COR-L47 (cell line): ENCODE results near the gene EPHB3.

Source experiments
- DNase-seq: peaks from one replicate; lab custom pipeline; 2025; lab: John Stamatoyannopoulos, UW

EPHB3 gene

GRCh38 chr3:184626923-184627322 is 65.3 kb downstream of the EPHB3 start:
- DNase-seq = no peak

GRCh38 chr3:184629555-184630160 is 68.1 kb downstream of the EPHB3 start:
- DNase-seq = no peak

GRCh38 chr3:184630861-184631471 is 69.4 kb downstream of the EPHB3 start:
- DNase-seq = no peak

- DNase-seq = no peak
Observed at GRCh38 chr3:184631472-184631861, 69.9 kb downstream of the EPHB3 start.
